Measurements from ENCODE around the gene MATN1.

GRCh38 chr1:30734580-30734979, 11.2 kb upstream of the MATN1 start:
- TF ChIP-seq CTCF (IDR thresholded peaks at IDR 0.05) (no peak), POLR2A (IDR thresholded peaks at IDR 0.05; ENCODE audit: low read length) (no peak), JUN (IDR thresholded peaks at IDR 0.05) (no peak), MYC (IDR thresholded peaks at IDR 0.05; ENCODE audit: borderline replicate concordance, low read length) (no peak), BHLHE40 (IDR thresholded peaks at IDR 0.05; ENCODE audit: low read depth, low read length) (no peak), REST (IDR thresholded peaks at IDR 0.05) (no peak), JUNB (IDR thresholded peaks at IDR 0.05) (no peak), USF2 (IDR thresholded peaks at IDR 0.05) (no peak), EP300 (IDR thresholded peaks at IDR 0.05) (no peak)
